ENCODE results near the gene SNAPC4.

DNA sequence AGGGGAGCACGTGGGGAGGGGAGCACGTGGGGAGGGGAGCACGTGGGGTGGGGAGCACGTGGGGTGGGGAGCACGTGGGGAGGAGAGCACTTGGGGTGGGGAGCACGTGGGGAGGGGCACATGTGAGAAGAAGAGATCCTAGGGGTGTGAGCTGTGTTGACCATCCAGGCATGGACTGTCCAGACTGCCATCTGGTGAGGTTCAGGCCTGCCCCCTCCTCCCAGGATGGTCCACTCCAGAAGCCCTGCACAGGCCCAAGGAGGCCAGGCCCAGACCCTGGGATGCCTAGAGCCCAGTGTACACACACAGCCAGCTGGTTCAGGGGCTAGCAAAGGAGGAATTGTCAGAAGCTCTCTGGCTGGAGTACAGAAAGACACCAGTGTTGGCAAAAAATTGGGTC, 2.3 kb downstream of the SNAPC4 start:
- TF ChIP-seq, protein P1, sequence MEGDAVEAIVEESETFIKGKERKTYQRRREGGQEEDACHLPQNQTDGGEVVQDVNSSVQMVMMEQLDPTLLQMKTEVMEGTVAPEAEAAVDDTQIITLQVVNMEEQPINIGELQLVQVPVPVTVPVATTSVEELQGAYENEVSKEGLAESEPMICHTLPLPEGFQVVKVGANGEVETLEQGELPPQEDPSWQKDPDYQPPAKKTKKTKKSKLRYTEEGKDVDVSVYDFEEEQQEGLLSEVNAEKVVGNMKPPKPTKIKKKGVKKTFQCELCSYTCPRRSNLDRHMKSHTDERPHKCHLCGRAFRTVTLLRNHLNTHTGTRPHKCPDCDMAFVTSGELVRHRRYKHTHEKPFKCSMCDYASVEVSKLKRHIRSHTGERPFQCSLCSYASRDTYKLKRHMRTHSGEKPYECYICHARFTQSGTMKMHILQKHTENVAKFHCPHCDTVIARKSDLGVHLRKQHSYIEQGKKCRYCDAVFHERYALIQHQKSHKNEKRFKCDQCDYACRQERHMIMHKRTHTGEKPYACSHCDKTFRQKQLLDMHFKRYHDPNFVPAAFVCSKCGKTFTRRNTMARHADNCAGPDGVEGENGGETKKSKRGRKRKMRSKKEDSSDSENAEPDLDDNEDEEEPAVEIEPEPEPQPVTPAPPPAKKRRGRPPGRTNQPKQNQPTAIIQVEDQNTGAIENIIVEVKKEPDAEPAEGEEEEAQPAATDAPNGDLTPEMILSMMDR (conservative IDR thresholded peaks at IDR 0.05; ENCODE audit: low read depth, low read length): no peak
- no peak for TF ChIP-seq EZH2 (IDR thresholded peaks at IDR 0.05; ENCODE audit: borderline replicate concordance, low read depth, low read length, poor library complexity, severe bottlenecking)

All from A673 (cell line).